ENCODE data around the gene NYNRIN. TPM values are rescaled to one million over a fixed set of nuclear protein-coding genes. Genes with fewer than 3 reads are reported as not detected.

Gene NYNRIN
- total and polyA plus RNA-seq, 10 of the 15 experiments (the other 5 are each of a cell fraction or from before 2014, with no cell fraction given), result under 0.01 to 0.15 (median 0.01) TPM; not detected in 5

DNA sequence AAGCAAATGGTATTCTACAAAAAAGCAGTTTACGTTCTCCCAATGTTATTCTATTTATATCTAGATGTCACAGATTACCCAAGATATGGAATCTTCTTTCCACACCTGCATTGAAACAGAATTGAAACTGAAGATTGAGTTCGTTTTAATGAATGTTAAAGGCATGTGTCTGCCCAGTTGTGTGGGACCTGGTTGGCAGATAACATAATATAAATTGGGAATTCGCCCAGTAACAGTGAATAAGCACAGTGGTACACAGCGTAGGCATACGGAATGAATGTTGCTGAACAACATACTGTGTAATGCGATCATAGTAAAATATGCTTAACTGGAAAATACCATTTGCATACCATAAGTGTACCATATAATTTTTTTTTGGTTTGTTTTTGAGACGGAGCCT is 35.2 kb downstream of the NYNRIN start:
- Histone ChIP-seq H3K36me3 (ENCODE audit: control insufficient read depth in 2 of 2, insufficient read depth in 2 of 2, low read length in 1 of 2) (peaks cover 7 to 30% of the 10 kb centered on the region in 2 experiments), H3K4me1 (ENCODE audit: control insufficient read depth, insufficient read depth, low read length) (peaks cover 18% of the 10 kb centered on the region), H3K4me3 (no peak overlapping the region), H2AFZ (ENCODE audit: control insufficient read depth, low read depth, low read length) (no peak overlapping the region), H3K4me2 (ENCODE audit: control insufficient read depth, insufficient read depth) (no peak overlapping the region), H3K27ac (ENCODE audit: control insufficient read depth, insufficient read depth) (no peak overlapping the region), H3K9ac (ENCODE audit: control insufficient read depth, insufficient read depth, low read length) (no peak overlapping the region), H3K9me3 (replicated peaks; ENCODE audit: control insufficient read depth, insufficient read depth, low read length) (no peaks in the 10 kb centered on the region), H4K20me1 (ENCODE audit: control insufficient read depth, insufficient read depth) (no peaks in the 10 kb centered on the region), H3K79me2 (ENCODE audit: control insufficient read depth, insufficient read depth, low read length) (peaks cover 23% of the 10 kb centered on the region), H3K27me3 (replicated peaks in 1 of 2; ENCODE audit: control insufficient read depth in 2 of 2, insufficient read depth in 2 of 2, low read length in 1 of 2) (no peaks in the 10 kb centered on the region)
- ChIA-PET POLR2A (no interaction called here), RAD21 (ENCODE audit: unreplicated experiment) (interaction anchor here (4.2 kb wide), 1 partner anchor 100 kb away, joined by 31 read pairs; no protein-coding TSS in a partner anchor), CTCF (interaction anchor here (2.1 to 11.4 kb wide), 4 partner anchors 10 to 122 kb away, joined by 5 to 220 read pairs (median 42); partner anchors contain the start of genes ADCY4 and RIPK3), SMC1A (ENCODE audit: uncharacterized antibody, unreplicated experiment) (interaction anchor here (5.5 to 8.1 kb wide), 2 partner anchors 95 to 101 kb away, joined by 53 to 73 read pairs; partner anchors contain the start of genes ADCY4 and RIPK3)
- ATAC-seq (no peak), DNase-seq (ENCODE audit: low read depth, low spot score) (no peak), FAIRE-seq (no peak)
- in situ Hi-C loops (cut with MboI) (loop anchor here (5.0 to 10.0 kb wide), 3 partner anchors 67 to 1129 kb away; partner anchors contain the start of genes BCL2L2, NFATC4 and PPP1R3E), intact Hi-C loops (cut with micrococcal nuclease; ENCODE audit: unreplicated experiment) (no loop called here)
- 76% methylated on average over 7 of the region's 7 CpGs for WGBS (ENCODE audit: insufficient coverage, insufficient replicate concordance, low lambda C conversion rate, missing lambda C conversion rate)
- TF ChIP-seq, protein P1, sequence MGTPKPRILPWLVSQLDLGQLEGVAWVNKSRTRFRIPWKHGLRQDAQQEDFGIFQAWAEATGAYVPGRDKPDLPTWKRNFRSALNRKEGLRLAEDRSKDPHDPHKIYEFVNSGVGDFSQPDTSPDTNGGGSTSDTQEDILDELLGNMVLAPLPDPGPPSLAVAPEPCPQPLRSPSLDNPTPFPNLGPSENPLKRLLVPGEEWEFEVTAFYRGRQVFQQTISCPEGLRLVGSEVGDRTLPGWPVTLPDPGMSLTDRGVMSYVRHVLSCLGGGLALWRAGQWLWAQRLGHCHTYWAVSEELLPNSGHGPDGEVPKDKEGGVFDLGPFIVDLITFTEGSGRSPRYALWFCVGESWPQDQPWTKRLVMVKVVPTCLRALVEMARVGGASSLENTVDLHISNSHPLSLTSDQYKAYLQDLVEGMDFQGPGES (IDR thresholded peaks at IDR 0.05), result no peak
- TF ChIP-seq MYB (IDR thresholded peaks at IDR 0.05; ENCODE audit: borderline replicate concordance, low read depth, low read length) (no peak), RELA (IDR thresholded peaks at IDR 0.05; ENCODE audit: borderline replicate concordance, partially characterized antibody) (no peak), CHD1 (IDR thresholded peaks at IDR 0.05; ENCODE audit: low read depth, low read length) (no peak), RCOR1 (conservative IDR thresholded peaks at IDR 0.05; ENCODE audit: low read depth, low read length) (no peak), NFXL1 (IDR thresholded peaks at IDR 0.05; ENCODE audit: borderline replicate concordance) (no peak), YY1 (IDR thresholded peaks at IDR 0.05; ENCODE audit: low read depth, low read length) (no peak), SMAD5 (IDR thresholded peaks at IDR 0.05; ENCODE audit: low read depth) (no peak)
- no TSS peak for BruUV-seq (replicated peaks)
